Fibroblast of lung (primary cell): Measurements from ENCODE around the gene ARVCF. TPM values are rescaled to one million over a fixed set of nuclear protein-coding genes. Genes with fewer than 3 reads are reported as not detected.

Source experiments
- DNase-seq, 2 donors: peaks; one replicate each; pipeline versions ENCODE4 v3.0.0 to v3.0.0-alpha.2; 2010; ENCODE audit warnings: low read depth in 2 of 2
- H2AFZ ChIP-seq: 2 replicates; pipeline ENCODE4 v1.5.1; 2012; ENCODE audit warnings: low read length, control low read depth, inconsistent platforms
- H3K27ac ChIP-seq: 2 replicates; pipeline ENCODE4 v1.5.1; 2011; ENCODE audit warnings: low read length, control low read depth; ENCODE audit not compliant: insufficient read depth
- H3K27me3 ChIP-seq: 2 replicates; pipeline ENCODE4 v1.5.1; 2011; ENCODE audit warnings: mild to moderate bottlenecking, low read length; ENCODE audit not compliant: control insufficient read depth, insufficient read depth
- H3K36me3 ChIP-seq: 2 replicates; pipeline ENCODE4 v1.5.1; 2011; ENCODE audit warnings: low read length; ENCODE audit not compliant: control insufficient read depth, insufficient read depth
- H3K4me1 ChIP-seq: 2 replicates; pipeline ENCODE4 v1.5.1; 2011; ENCODE audit warnings: low read length; ENCODE audit not compliant: control insufficient read depth, insufficient read depth; ENCODE audit errors: extremely low read depth
- H3K4me2 ChIP-seq: 2 replicates; pipeline ENCODE4 v1.5.1; 2011; ENCODE audit warnings: low read length, control low read depth; ENCODE audit not compliant: insufficient read depth; ENCODE audit errors: extremely low read depth
- H3K4me3 ChIP-seq, 4 experiments: fragments of 200-600 bp in 1 of 4; sonication (generic) in 1 of 4; replicated peaks in 1 of 4; 2 replicates each; pipeline ENCODE4 v1.5.1; 2011 to 2016; ENCODE audit warnings: low read length in 4 of 4, low read depth in 3 of 4, mild to moderate bottlenecking in 3 of 4, control low read depth in 2 of 4, inconsistent platforms in 1 of 4, mixed read lengths in 1 of 4; ENCODE audit not compliant: insufficient read depth in 1 of 4; ENCODE audit errors: control extremely low read depth in 1 of 4
- H3K79me2 ChIP-seq: 2 replicates; pipeline ENCODE4 v1.5.1; 2012; ENCODE audit warnings: mild to moderate bottlenecking, low read length, inconsistent platforms; ENCODE audit not compliant: control insufficient read depth, insufficient read depth
- H3K9ac ChIP-seq: 2 replicates; pipeline ENCODE4 v1.5.1; 2011; ENCODE audit warnings: mild to moderate bottlenecking, low read length, control low read depth; ENCODE audit not compliant: insufficient read depth
- H3K9me3 ChIP-seq: 2 replicates; pipeline ENCODE4 v1.5.1; 2012; ENCODE audit warnings: low read depth, low read length; ENCODE audit not compliant: control insufficient read depth, insufficient read depth
- H4K20me1 ChIP-seq: 2 replicates; pipeline ENCODE4 v1.5.1; 2011; ENCODE audit warnings: low read length; ENCODE audit not compliant: control insufficient read depth, insufficient read depth; ENCODE audit errors: extremely low read depth
- CTCF ChIP-seq, 2 donors: IDR thresholded peaks in 1 of 2; conservative IDR thresholded peaks in 1 of 2; 1 replicate in 1 of 2; 2 replicates in 1 of 2; pipeline ENCODE4 v1.5.1; 2011 to 2012; ENCODE audit warnings: low read length in 2 of 2, control low read depth in 1 of 2, inconsistent platforms in 1 of 2, low read depth in 1 of 2, mild to moderate bottlenecking in 1 of 2
- EZH2 ChIP-seq: IDR thresholded peaks from 2 replicates; pipeline ENCODE4 v1.5.1; 2012; ENCODE audit warnings: low read length, control low read depth, mild to moderate bottlenecking; ENCODE audit errors: missing control alignments
- polyA plus RNA-seq, 2 donors: library from polyadenylated mRNA; depleted of rRNA in 1 of 2; stranded (reverse) in 1 of 2; unstranded in 1 of 2; fragments of >200 nt; gene quantifications; 2 replicates each; pipeline ENCODE4 v1.2.1, GENCODE V29; 2011 to 2012; ENCODE audit warnings: missing spikeins in 1 of 2
- total RNA-seq: library from RNA; depleted of rRNA; stranded (reverse); fragments of >200 nt; gene quantifications from 2 replicates; pipeline ENCODE4 v1.2.1, GENCODE V29; 2014

ARVCF gene
- total and polyA plus RNA-seq, 2 donors (not counting 1 experiment from before 2014, with no cell fraction given): 2.0 to 15.7 TPM

- H4K20me1 ChIP-seq: no peaks in the 10 kb centered on the region
- H3K79me2 ChIP-seq: no peaks in the 10 kb centered on the region
- H3K27ac ChIP-seq: no peak overlapping the region
- H3K27me3 ChIP-seq: no peaks in the 10 kb centered on the region
- no peaks in the 10 kb centered on the region for H3K9me3 ChIP-seq
- no peaks in the 10 kb centered on the region for H3K4me1 ChIP-seq
- no peak overlapping the region for H3K4me3 ChIP-seq
- no peak for DNase-seq
- H2AFZ ChIP-seq: no peak overlapping the region
- no peak for TF ChIP-seq EZH2
- TF ChIP-seq CTCF (conservative IDR thresholded peaks at IDR 0.05 in 1 of 2, IDR thresholded peaks at IDR 0.05 in 1 of 2; ENCODE audit: low read depth in 1 of 2, low read length in 2 of 2): peak; percentile 28 to 48
- H3K9ac ChIP-seq: no peak overlapping the region
- H3K4me2 ChIP-seq: no peak overlapping the region
- peaks cover 25% of the 10 kb centered on the region for H3K36me3 ChIP-seq
These were observed 50.6 kb downstream of the ARVCF start for GRCh38 chr22:19965771-19966709.

- peaks cover 18% of the 10 kb centered on the region for H3K36me3 ChIP-seq
- DNase-seq: no peak
- no peak for TF ChIP-seq EZH2
- TF ChIP-seq CTCF (conservative IDR thresholded peaks at IDR 0.05 in 1 of 2, IDR thresholded peaks at IDR 0.05 in 1 of 2; ENCODE audit: low read depth in 1 of 2, low read length in 2 of 2): no peak
These were observed 51.8 kb downstream of the ARVCF start for GRCh38 chr22:19964701-19965386.

GRCh38 chr22:19963863-19964642 is 52.6 kb downstream of the ARVCF start:
- H3K79me2 ChIP-seq: no peaks in the 10 kb centered on the region
- H3K27me3 ChIP-seq: no peaks in the 10 kb centered on the region
- no peak overlapping the region for H3K4me3 ChIP-seq
- no peak overlapping the region for H3K27ac ChIP-seq
- H3K9me3 ChIP-seq: no peaks in the 10 kb centered on the region
- H3K4me1 ChIP-seq: peaks cover under 1% of the 10 kb centered on the region
- no peak overlapping the region for H3K4me2 ChIP-seq
- H3K36me3 ChIP-seq: peaks cover 18% of the 10 kb centered on the region
- no peak for DNase-seq
- TF ChIP-seq CTCF (conservative IDR thresholded peaks at IDR 0.05 in 1 of 2, IDR thresholded peaks at IDR 0.05 in 1 of 2; ENCODE audit: low read depth in 1 of 2, low read length in 2 of 2) (no peak), EZH2 (no peak)
- H4K20me1 ChIP-seq: no peaks in the 10 kb centered on the region
- H3K9ac ChIP-seq: no peak overlapping the region
- H2AFZ ChIP-seq: no peak overlapping the region

More at GRCh38 chr22:19964701-19965386, 51.8 kb downstream of the ARVCF start:
- H3K4me2 ChIP-seq: no peak overlapping the region
- no peak overlapping the region for H3K9ac ChIP-seq
- H3K4me3 ChIP-seq: no peak overlapping the region
- H3K79me2 ChIP-seq: no peaks in the 10 kb centered on the region
- no peaks in the 10 kb centered on the region for H3K4me1 ChIP-seq
- no peaks in the 10 kb centered on the region for H3K9me3 ChIP-seq
- H3K27me3 ChIP-seq: no peaks in the 10 kb centered on the region
- no peak overlapping the region for H2AFZ ChIP-seq
- H4K20me1 ChIP-seq: no peaks in the 10 kb centered on the region
- H3K27ac ChIP-seq: no peak overlapping the region
